Peyer's patch (tissue), 4 donors: Measurements from ENCODE around the gene ENOPH1. TPM values are rescaled to one million over a fixed set of nuclear protein-coding genes. Genes with fewer than 3 reads are reported as not detected.
"Not testable (repeated sequence)": the region's sequence is repeated elsewhere in the genome, so short reads cannot be mapped to it uniquely, and the experiment has no call there.

Experiments used
- DNase-seq, 3 donors: peaks; one replicate each; pipeline ENCODE4 v3.0.0-alpha.2; 2017 to 2019
- H3K27ac ChIP-seq, 4 donors: fragments of 200-600 bp; sonication (generic); one replicate each; pipeline ENCODE4 v1.5.1; 2016 to 2019
- H3K27me3 ChIP-seq, 2 donors: fragments of 200-600 bp; sonication (generic); one replicate each; pipeline ENCODE4 v1.5.1; 2019
- H3K36me3 ChIP-seq, 3 donors: fragments of 200-600 bp; sonication (generic); one replicate each; pipeline ENCODE4 v1.5.1; 2016 to 2019
- H3K4me1 ChIP-seq, 4 donors: fragments of 200-600 bp; sonication (generic); one replicate each; pipeline ENCODE4 v1.5.1; 2016 to 2019
- H3K4me3 ChIP-seq, 4 donors: fragments of 200-600 bp; sonication (generic); 1 replicate in 3 of 4; 2 replicates in 1 of 4; pipeline ENCODE4 v1.5.1; 2016 to 2019; ENCODE audit warnings: mild to moderate bottlenecking in 1 of 4
- H3K9me3 ChIP-seq, 4 donors: fragments of 200-600 bp; sonication (generic); one replicate each; pipeline ENCODE4 v1.5.1; 2016 to 2019; ENCODE audit warnings: mild to moderate bottlenecking in 1 of 4
- CTCF ChIP-seq, 6 experiments: fragments of 450-650 bp in 4 of 6; fragments of 200-600 bp in 2 of 6; sonication (generic) in 1 of 6; IDR thresholded peaks; one replicate each; pipeline ENCODE4 v1.5.1; 2017 to 2019; ENCODE audit warnings: antibody characterized with exemption in 6 of 6, mild to moderate bottlenecking in 3 of 6, moderate library complexity in 1 of 6
- POLR2A ChIP-seq, 2 donors: fragments of 450-650 bp; IDR thresholded peaks; one replicate each; pipeline ENCODE4 v1.5.1; 2017; ENCODE audit warnings: antibody characterized with exemption in 2 of 2, mild to moderate bottlenecking in 2 of 2, moderate library complexity in 2 of 2
- total RNA-seq, 4 donors: library from RNA; depleted of rRNA; stranded (reverse); fragments of >200 nt; gene quantifications; one replicate each; pipeline ENCODE4 v1.1.0, GENCODE V29; 2016

Gene ENOPH1
- total RNA-seq, 4 donors from 2014 or later: 8.2 to 18.6 (median 15.2) TPM

GRCh38 chr4:82402196-82402775 lies 28.1 kb upstream of the ENOPH1 start:
- no peaks in the 10 kb centered on the region for H3K36me3 ChIP-seq
- H3K27ac ChIP-seq: no peak overlapping the region
- H3K4me1 ChIP-seq: no peaks in the 10 kb centered on the region
- no peaks in the 10 kb centered on the region for H3K27me3 ChIP-seq
- H3K9me3 ChIP-seq: no peaks in the 10 kb centered on the region
- no peak for TF ChIP-seq CTCF (IDR thresholded peaks at IDR 0.05)
- no peak for TF ChIP-seq POLR2A (IDR thresholded peaks at IDR 0.05)
- DNase-seq: no peak
- no peak overlapping the region for H3K4me3 ChIP-seq

- no peak overlapping the region for H3K4me3 ChIP-seq
- no peaks in the 10 kb centered on the region for H3K36me3 ChIP-seq
- no peak for TF ChIP-seq CTCF (IDR thresholded peaks at IDR 0.05)
- no peaks in the 10 kb centered on the region for H3K4me1 ChIP-seq
- DNase-seq: no peak
- no peak overlapping the region for H3K27ac ChIP-seq
- no peaks in the 10 kb centered on the region for H3K27me3 ChIP-seq
- H3K9me3 ChIP-seq: no peaks in the 10 kb centered on the region
Observed at GRCh38 chr4:82403725-82404124, 26.7 kb upstream of the ENOPH1 start.

- DNase-seq, H3K9me3 ChIP-seq, H3K4me1 ChIP-seq, H3K27ac ChIP-seq, H3K4me3 ChIP-seq, H3K27me3 ChIP-seq, H3K36me3 ChIP-seq: not testable (repeated sequence)
Observed at GRCh38 chr4:82415061-82415460, 15.3 kb upstream of the ENOPH1 start.

- H3K4me1 ChIP-seq: no peaks in the 10 kb centered on the region
- H3K27me3 ChIP-seq: no peaks in the 10 kb centered on the region
- H3K4me3 ChIP-seq: no peak overlapping the region
- no peak overlapping the region for H3K27ac ChIP-seq
- H3K36me3 ChIP-seq: no peaks in the 10 kb centered on the region
- H3K9me3 ChIP-seq: no peaks in the 10 kb centered on the region
- no peak for DNase-seq
- no peak for TF ChIP-seq CTCF (IDR thresholded peaks at IDR 0.05)
- no peak for TF ChIP-seq POLR2A (IDR thresholded peaks at IDR 0.05)
Observed at GRCh38 chr4:82415922-82416365, 14.4 kb upstream of the ENOPH1 start.

- no peak for DNase-seq
- TF ChIP-seq CTCF (IDR thresholded peaks at IDR 0.05): no peak
- no peak for TF ChIP-seq POLR2A (IDR thresholded peaks at IDR 0.05)
- Histone ChIP-seq H3K27ac (no peak overlapping the region), H3K9me3 (no peaks in the 10 kb centered on the region), H3K4me3 (no peak overlapping the region), H3K36me3 (peaks cover 0 to 25% (median 3%) of the 10 kb centered on the region in 3 donors), H3K4me1 (no peaks in the 10 kb centered on the region), H3K27me3 (no peaks in the 10 kb centered on the region)
Observed at GRCh38 chr4:82419451-82419850, 10.9 kb upstream of the ENOPH1 start.

GRCh38 chr4:82421796-82422560 lies 8.4 kb upstream of the ENOPH1 start:
- Histone ChIP-seq H3K27me3 (no peaks in the 10 kb centered on the region), H3K4me1 (peaks cover 0 to 10% (median 1%) of the 10 kb centered on the region in 4 donors), H3K4me3 (no peak overlapping the region), H3K36me3 (peaks cover 0 to 50% (median 3%) of the 10 kb centered on the region in 3 donors), H3K9me3 (no peaks in the 10 kb centered on the region), H3K27ac (no peak overlapping the region)
- no peak for DNase-seq
- no peak for TF ChIP-seq CTCF (IDR thresholded peaks at IDR 0.05)
